HG03159 (cell line): ENCODE data around the gene TWF2.

Experiments used
- ATAC-seq: cut with Tn5 transposase; IDR thresholded peaks from one replicate; pipeline ENCODE4 v1.9.1; 2021; ENCODE audit warnings: mild to moderate bottlenecking, moderate library complexity; ENCODE audit not compliant: unreplicated experiment

TWF2 gene

GRCh38 chr3:52259035-52259434, 20.1 kb upstream of the TWF2 start:
- no peak for ATAC-seq

- ATAC-seq, result no peak
Observed at GRCh38 chr3:52257911-52258310, 19.0 kb upstream of the TWF2 start.

- no peak for ATAC-seq
Observed at GRCh38 chr3:52256622-52257021, 17.7 kb upstream of the TWF2 start.

DNA sequence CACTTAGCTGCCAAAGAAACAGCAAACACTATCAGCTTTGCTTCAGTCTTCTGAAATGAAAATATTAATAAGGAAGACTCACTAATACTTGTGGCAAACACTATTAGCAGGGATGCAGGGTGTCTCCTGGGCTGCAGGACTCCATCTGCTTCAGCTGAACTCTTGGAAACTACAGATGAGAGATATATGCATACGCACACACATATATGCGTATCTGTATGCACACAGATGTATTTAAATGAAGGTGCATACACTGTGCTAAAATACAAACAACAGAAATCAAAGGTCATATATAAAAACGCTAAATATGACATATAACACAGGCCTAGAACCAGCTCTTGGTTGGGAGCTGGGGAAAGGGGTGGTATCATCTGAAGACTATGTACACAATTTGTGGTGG, 17.2 kb upstream of the TWF2 start:
- no peak for ATAC-seq

- ATAC-seq, result no peak
Observed at GRCh38 chr3:52254608-52255007, 15.7 kb upstream of the TWF2 start.

DNA sequence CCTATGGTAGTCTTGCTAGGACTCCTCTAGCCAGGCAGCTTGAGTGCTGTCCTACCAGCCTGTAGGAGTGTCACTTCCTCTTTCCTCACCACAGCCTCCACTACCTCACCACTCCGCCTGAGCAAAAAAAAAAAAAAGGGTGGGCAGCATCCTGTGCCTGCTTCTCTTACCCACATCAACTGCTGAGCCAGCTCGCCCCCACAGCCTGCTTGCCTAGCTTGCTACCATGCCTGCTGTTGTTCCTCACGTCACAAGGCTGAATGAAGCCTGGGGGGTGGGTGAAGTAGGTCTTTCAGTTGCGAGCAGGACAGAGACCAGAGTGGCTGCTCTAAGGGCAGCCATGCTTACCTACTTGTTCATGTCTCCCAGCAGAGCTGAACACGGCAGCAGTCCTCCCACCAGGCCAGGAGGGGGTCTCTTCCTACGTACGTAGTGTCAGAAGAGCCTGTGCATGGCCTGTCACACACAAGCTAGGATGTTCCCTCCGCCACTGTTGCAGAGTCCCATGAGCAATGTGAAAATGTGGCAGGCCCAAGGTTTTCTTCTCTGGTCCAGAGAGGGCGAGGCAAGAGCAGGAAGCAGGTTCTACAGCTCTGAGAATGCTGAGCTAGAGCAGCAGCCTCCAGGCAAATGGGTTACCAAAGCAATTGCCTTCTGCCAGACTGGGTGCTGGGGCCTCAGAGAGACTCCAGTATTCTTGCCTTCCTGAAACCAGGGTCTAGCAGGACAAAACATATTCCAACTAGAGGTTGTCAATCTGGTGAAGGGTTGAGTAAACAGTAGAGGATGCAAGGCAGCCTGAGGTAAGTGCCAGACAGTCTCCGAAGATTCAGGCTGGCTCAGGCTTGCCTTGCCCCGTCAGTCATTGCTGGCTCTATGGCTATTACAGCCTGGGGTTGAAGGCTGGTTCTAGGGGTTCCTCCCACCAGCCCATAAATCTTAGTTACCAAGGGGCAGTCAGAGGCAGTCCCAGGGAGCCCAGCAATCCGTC, 14.7 kb upstream of the TWF2 start:
- peak; percentile 91 for ATAC-seq

- no peak for ATAC-seq
Observed at GRCh38 chr3:52250122-52250521, 11.2 kb upstream of the TWF2 start.

- no peak for ATAC-seq
Observed at GRCh38 chr3:52249683-52250082, 10.7 kb upstream of the TWF2 start.

DNA sequence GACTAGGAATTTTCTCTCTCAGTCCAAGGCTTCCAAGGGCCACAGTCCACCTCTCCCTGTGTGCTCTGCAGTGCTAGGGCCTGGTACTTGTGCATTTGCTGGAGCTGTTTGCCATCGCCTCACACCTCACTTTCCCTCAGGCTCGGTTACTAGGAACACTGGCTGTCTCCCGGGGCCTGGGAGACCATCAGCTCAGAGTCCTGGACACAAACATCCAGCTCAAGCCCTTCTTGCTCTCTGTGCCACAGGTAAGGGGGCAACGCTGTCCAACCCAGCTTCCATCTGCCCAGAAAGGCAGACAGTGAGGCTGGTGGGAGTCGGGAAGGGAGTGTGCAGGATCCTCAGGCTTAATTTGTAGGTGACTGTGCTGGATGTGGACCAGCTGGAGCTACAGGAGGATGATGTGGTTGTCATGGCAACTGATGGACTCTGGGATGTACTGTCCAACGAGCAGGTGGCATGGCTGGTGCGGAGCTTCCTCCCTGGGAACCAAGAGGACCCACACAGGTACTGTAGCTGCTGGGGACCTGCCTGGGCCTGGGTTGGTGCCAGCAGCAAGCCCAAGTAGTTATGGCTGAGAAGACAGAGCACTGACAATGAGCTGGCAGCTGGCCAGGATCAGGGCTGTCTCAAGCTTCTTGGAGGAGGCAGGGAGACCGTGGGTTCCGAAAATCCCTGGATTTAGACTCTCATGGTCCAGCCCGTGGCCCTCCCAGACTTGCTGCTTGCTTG, 10.0 kb upstream of the TWF2 start:
- no peak for ATAC-seq

DNA sequence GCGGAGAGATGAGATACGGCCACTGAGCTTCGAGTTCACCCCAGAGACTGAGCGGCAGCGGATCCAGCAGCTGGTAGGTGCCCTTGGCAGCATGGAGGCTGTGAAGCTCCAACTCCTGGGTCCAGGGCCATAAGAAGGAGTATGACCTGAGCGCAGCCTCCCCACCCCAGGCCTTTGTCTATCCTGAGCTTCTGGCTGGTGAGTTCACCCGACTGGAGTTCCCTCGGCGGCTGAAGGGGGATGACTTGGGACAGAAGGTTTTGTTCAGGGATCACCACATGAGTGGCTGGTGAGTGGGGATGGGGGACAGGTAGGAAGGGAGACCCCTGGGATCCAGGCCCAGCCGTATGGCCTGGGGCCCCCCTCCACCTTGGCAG, 9.2 kb upstream of the TWF2 start:
- ATAC-seq, result no peak

DNA sequence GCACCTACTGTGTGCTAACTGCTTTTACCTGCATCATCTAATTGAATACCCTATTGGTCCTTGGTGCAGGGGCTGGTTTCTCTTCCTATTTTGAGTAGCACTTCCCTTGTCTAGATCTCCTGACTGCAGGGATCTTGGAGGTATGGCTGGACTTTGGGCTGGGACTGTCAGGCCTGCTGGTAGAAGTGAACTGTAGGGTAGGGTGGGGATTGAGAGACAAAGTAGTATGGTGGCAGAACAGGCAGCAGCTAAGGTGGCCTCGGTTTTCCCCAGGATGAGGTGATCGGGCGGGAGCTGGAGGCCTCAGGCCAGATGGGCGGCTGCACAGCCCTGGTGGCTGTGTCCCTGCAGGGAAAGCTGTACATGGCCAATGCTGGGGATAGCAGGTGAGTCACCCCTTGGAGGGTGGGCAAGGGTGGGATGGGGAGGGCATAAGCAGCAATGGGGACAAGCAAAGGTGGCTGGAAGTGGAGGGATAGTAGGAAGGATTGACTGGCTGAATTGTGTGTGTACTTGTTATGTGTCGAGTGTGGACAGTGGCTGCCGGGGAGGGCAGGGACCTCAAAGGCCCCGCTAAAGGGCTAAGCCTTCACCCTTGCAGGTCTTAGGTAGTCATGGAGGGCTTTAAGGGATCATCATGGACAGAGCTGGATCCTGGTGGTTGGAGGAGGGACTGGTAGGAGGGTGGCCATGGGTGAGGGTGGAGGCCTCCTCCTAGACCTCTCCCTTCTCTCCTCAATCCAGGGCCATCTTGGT, 8.6 kb upstream of the TWF2 start:
- ATAC-seq, result no peak

DNA sequence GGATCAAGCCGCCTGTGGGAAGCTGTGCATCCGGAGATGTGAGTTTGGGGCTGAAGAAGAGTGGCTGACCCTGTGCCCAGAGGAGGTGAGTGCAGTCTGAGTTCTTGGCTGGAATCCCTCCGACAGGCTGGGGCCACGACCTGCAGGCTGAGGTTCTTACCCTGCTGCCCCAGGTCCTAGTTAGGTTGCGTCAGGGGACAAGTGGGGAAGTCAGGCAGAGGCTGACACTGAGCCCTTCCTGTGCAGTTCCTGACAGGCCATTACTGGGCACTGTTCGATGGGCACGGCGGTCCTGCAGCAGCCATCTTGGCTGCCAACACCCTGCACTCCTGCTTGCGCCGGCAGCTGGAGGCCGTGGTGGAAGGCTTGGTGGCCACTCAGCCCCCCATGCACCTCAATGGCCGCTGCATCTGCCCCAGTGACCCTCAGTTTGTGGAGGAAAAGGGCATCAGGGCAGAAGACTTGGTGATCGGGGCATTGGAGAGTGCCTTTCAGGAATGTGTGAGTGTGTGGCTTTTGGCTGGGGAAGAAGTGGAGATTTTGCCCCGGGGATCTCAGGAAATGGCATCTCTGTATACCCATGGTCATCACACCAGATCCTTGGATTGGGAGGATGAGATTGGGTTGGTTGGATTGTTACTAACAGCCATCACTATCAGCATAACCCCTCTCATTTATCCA, 7.9 kb upstream of the TWF2 start:
- no peak for ATAC-seq

DNA sequence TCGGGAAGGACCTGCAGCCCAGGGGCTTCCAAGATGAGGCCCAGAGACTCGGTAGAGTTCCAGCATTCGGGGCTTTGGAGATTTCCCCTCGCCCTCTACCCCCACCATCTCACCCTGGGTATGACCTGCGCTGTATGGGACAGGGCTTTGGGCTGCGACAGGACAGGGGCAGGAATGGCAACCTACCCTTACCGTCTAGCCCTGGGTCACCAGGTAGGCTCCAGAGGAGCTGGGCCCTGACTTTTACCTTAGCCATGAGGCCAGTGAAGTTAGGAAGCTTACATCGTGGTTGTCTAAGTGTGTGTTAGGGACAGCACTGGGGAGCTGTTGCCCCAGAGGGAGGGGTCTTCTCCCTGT, 7.3 kb upstream of the TWF2 start:
- ATAC-seq, result no peak

GRCh38 chr3:52245322-52246263, 6.6 kb upstream of the TWF2 start, which contains the start of gene PPM1M:
PPM1M (plus strand) TSS chr3:52245759; CDS start chr3:52245825, 66 bp downstream.
- no peak for ATAC-seq

- ATAC-seq, result peak; percentile 43
Observed at GRCh38 chr3:52243791-52244628, 5.1 kb upstream of the TWF2 start.

DNA sequence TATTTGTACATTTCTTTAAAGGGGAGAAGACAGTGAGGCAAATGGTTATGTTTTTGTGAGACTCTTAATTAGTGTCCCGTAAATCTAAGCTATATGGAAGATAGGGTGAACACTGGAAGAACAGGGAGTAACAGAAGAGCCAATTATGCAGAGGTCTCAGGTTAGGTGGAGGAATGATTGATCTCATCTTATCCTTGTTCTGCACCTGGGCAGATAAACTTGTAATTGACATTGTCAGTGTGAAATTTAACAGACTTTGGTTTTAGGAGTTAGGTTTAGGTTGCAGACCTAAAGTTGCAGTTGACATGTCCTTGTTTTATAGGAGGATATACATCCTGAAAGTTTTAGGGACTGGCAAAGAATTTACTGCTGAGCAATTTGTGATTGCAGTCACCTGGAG, 3.1 kb upstream of the TWF2 start:
- no peak for ATAC-seq

- no peak for ATAC-seq
Observed at GRCh38 chr3:52240886-52241370, 2.0 kb upstream of the TWF2 start.

DNA sequence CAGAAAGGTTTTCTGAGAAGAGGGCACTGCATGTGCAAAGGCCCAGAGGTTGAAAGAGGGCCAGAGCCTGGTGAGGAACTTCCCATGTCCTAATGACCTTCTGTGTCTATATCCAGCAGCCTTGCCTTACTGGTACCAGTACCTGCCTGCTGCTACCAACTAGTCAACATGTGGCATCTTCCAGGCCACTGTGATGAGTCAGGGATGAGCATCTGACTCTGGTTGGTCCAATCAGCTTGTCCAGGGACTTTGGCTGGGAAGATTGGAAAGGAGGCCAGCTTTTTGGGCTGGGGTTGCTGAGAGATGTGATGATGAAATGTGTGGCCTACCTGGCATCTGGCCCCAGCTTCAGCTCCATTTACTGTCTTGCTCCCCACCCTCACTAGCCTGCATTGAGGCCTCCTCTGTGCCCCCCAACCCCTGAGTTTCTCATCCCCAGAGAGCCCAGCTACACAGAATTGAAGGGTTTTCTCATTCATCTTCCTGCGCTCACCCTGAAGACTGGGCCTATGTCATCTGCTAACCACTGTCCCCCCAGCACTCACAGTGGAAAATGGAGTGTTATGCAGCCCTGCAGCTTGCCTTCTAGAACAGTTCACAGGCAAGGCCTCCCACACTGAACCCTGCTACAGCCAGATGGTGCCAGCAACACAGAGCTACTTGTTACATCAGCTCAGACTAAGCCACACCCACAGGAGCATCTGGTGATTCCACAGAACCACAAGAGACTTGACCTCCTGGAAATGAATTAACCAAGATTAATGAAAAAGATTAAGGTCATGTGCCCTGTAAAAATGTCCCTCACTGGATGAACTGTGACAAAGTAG, 1.3 kb upstream of the TWF2 start:
- ATAC-seq, result no peak
